ENCODE measurements around the gene SULF2. TPM values are rescaled to one million over a fixed set of nuclear protein-coding genes. Genes with fewer than 3 reads are reported as not detected.

Gene SULF2
- total RNA-seq, 2 donors from 2014 or later = 9.1 to 34.3 TPM

DNA sequence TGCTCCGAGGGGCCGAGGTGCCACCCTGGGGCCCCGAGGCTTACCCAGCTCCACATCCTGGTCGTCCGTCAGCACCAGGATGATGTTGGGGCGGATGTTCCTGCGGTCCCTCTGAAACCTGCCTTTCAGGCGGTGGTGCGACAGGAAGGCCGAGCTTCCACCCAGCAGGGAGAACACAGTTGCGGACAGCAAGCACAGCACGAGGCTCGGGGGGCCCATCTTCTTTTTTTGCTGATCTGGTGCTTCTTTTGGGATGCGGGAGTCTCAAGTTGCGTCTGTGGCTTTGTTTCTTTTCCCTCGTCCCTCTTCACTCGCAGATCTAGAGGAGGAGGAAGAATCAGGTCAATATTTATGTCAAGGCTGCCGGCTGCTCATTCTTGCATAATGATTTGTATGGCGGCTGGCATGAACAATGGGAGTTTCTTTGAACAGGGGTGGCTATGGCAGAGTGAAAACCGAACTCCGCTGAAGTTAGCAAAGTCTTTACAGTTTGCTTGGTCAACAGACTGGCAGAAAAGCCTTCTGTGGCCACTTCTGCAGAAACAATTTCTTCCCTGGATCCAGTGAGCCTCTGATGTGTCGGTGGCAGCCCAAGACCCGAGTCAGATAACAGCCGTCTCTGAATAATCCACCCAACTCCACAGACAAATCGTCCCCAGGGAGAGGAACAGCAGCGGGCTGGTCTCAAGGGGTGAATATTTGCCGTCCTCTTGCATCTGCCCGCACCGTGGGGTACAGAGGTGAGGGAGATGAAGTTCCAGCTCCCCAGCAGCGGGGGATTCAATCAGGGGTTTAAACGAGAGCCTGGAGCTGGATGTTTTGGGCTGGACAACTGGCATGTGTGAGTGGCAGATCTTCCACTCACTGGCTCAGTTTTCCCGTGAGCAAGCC is 27.9 kb downstream of the SULF2 start:
- intact Hi-C loops (cut with DNase I) = no loop called here
- TF ChIP-seq, protein P1, sequence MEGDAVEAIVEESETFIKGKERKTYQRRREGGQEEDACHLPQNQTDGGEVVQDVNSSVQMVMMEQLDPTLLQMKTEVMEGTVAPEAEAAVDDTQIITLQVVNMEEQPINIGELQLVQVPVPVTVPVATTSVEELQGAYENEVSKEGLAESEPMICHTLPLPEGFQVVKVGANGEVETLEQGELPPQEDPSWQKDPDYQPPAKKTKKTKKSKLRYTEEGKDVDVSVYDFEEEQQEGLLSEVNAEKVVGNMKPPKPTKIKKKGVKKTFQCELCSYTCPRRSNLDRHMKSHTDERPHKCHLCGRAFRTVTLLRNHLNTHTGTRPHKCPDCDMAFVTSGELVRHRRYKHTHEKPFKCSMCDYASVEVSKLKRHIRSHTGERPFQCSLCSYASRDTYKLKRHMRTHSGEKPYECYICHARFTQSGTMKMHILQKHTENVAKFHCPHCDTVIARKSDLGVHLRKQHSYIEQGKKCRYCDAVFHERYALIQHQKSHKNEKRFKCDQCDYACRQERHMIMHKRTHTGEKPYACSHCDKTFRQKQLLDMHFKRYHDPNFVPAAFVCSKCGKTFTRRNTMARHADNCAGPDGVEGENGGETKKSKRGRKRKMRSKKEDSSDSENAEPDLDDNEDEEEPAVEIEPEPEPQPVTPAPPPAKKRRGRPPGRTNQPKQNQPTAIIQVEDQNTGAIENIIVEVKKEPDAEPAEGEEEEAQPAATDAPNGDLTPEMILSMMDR (IDR thresholded peaks at IDR 0.05) = no peak
- Histone ChIP-seq H3K4me1 (peaks cover 2% of the 10 kb centered on the region), H3K4me3 (no peak overlapping the region), H3K27me3 (no peaks in the 10 kb centered on the region), H3K36me3 (replicated peaks in 1 of 2; ENCODE audit: insufficient read depth in 1 of 2, low read depth in 2 of 2) (no peaks in the 10 kb centered on the region), H3K27ac (no peak overlapping the region), H3K9me3 (no peaks in the 10 kb centered on the region)
- DNase-seq = no peak
- 51 to 52% methylated on average over 23 to 32 of the region's 32 CpGs for WGBS, 2 donors
- ATAC-seq = no peak

DNA sequence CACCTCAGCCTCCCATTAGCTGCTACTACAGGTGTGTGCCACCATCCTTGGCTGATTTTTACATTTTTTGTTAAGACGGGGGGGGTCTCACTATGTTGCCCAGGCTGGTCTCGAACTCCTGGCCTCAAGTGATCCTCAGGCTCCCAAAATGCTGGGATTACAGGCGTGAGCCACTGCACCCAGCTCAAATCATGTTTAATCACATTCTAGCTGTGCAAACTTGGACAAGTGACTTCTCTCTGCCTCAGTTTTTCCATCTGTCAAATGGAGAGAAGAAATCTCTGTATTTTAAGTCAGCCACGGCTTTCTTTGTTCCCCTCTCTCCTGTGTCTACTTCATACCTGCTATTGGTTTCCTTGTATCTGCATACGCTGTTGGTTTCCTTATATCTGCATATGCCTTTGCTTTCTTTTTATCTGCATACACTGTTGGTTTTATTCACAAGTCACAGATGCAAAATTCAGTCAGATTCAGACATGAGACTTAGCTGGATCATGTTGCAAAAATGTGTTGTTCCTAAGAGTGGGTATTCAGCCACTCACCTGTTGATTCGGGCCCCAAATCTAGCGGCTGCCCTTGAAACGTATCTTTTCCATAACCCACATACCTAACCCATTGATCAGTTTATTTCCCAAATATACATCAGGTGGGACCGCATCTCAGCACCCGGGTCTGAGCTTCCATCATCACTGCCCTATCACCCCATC is 30.2 kb downstream of the SULF2 start:
- Histone ChIP-seq H3K36me3 (replicated peaks in 1 of 2; ENCODE audit: insufficient read depth in 1 of 2, low read depth in 2 of 2) (no peaks in the 10 kb centered on the region), H3K4me3 (no peak overlapping the region), H3K27ac (no peak overlapping the region), H3K27me3 (no peaks in the 10 kb centered on the region), H3K9me3 (no peaks in the 10 kb centered on the region), H3K4me1 (no peaks in the 10 kb centered on the region)
- DNase-seq = no peak
- TF ChIP-seq, protein P1 (IDR thresholded peaks at IDR 0.05) = no peak
- TF ChIP-seq POLR2A (IDR thresholded peaks at IDR 0.05) = no peak
- intact Hi-C loops (cut with DNase I) = no loop called here
- ATAC-seq = no peak
- 67 to 73% methylated on average over 10 of the region's 10 CpGs for WGBS, 2 donors

DNA sequence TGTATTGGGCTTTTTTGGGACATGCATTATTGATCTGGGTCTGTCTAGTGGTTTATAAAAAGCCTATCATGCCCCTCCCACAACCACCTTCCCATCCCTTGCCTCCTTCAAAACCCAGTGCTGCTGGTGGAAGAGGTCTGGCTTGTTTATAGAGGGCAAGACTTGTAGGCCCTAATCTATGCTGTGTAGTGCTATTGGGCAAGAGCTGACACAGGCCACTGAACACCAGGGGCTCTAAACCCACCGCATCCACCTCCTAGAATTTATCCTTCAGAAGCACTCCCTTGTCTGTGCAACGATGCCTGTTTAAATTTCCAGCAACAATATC is 30.9 kb downstream of the SULF2 start:
- no peaks in the 10 kb centered on the region for H3K4me1 ChIP-seq

DNA sequence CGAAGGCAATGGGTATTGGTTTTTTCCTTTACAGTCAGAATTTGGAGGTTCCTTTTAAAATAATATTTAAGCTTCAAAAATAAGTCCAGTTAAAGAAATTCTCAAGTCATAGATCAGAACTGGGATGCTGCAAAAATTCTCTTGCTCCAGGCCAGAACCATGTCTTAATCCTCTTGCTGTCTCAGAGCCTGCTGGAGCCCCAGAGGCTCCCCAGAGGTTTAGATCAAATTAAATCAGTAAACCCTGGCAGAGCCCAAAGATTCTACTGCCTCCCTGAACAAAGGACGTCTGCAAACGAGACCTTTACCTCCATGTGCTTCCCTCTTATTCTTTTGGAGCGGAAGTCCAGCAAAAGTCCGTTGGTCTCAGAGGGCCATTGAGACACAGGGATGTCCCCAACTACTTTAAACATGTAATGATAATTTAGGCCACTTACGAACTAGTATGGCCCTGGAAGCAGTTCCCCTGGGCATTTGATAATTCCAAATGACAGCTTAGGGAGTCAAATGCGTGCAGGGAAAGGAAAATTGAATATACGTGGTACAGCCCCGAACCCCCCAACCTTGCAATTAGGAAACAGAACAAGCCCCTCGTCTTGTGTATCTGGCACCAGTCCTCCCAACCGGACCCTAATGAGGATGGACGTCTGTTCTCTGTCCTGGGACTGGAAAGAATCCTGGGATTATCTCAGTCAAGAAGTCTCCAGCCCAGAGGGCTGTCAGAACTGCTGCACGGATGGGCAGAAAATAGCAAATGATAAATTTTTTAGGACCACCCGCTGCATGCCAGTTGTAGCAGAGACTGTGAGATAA is 31.5 kb downstream of the SULF2 start:
- intact Hi-C loops (cut with DNase I) = no loop called here
- no peak for DNase-seq
- TF ChIP-seq POLR2A (IDR thresholded peaks at IDR 0.05) = no peak
- TF ChIP-seq, protein P1 (IDR thresholded peaks at IDR 0.05) = no peak
- H3K4me3 ChIP-seq = no peak overlapping the region
- no peak for ATAC-seq
- H3K27ac ChIP-seq = no peak overlapping the region
- no peaks in the 10 kb centered on the region for H3K9me3 ChIP-seq
- no peaks in the 10 kb centered on the region for H3K4me1 ChIP-seq
- no peaks in the 10 kb centered on the region for H3K27me3 ChIP-seq
- 59 to 67% methylated on average over 14 of the region's 14 CpGs for WGBS, 2 donors
- H3K36me3 ChIP-seq (replicated peaks in 1 of 2; ENCODE audit: insufficient read depth in 1 of 2, low read depth in 2 of 2) = no peaks in the 10 kb centered on the region

More for the DNA sequence above, 30.9 kb downstream of the SULF2 start:
- no peak overlapping the region for H3K27ac ChIP-seq
- DNase-seq = no peak
- 76 to 90% methylated on average over 2 of the region's 2 CpGs for WGBS, 2 donors
- intact Hi-C loops (cut with DNase I) = no loop called here
- no peak overlapping the region for H3K4me3 ChIP-seq
- no peaks in the 10 kb centered on the region for H3K9me3 ChIP-seq
- no peaks in the 10 kb centered on the region for H3K27me3 ChIP-seq
- ATAC-seq = no peak
- no peaks in the 10 kb centered on the region for H3K36me3 ChIP-seq (replicated peaks in 1 of 2; ENCODE audit: insufficient read depth in 1 of 2, low read depth in 2 of 2)
- TF ChIP-seq, protein P1 (IDR thresholded peaks at IDR 0.05) = no peak
- no peak for TF ChIP-seq POLR2A (IDR thresholded peaks at IDR 0.05)

Measured in body of pancreas (tissue), 4 donors.